ENCODE results near the gene DEDD2. TPM values are rescaled to one million over a fixed set of nuclear protein-coding genes. Genes with fewer than 3 reads are reported as not detected.

Gene DEDD2
- total RNA-seq, 1 donor from 2014 or later = 23.7 TPM

GRCh38 chr19:42154471-42155323, 62.8 kb downstream of the DEDD2 start:
- Mint-ChIP-seq H3K4me3 (no peak overlapping the region), H3K27ac (no peak overlapping the region), H3K36me3 (no peaks in the 10 kb centered on the region), H3K4me1 (ENCODE audit: unreplicated experiment) (peaks cover 18% of the 10 kb centered on the region), H3K9me3 (no peaks in the 10 kb centered on the region), H3K27me3 (peaks cover 62% of the 10 kb centered on the region)
- no peak for DNase-seq (ENCODE audit: extremely low spot score, unreplicated experiment)
- TF ChIP-seq CTCF (conservative IDR thresholded peaks at IDR 0.05) = no peak

GRCh38 chr19:42153672-42154433, 63.6 kb downstream of the DEDD2 start:
- no peak for DNase-seq (ENCODE audit: extremely low spot score, unreplicated experiment)
- H3K27me3 Mint-ChIP-seq = peaks cover 64% of the 10 kb centered on the region
- H3K4me1 Mint-ChIP-seq (ENCODE audit: unreplicated experiment) = peaks cover 24% of the 10 kb centered on the region
- H3K9me3 Mint-ChIP-seq = no peaks in the 10 kb centered on the region
- no peak for TF ChIP-seq CTCF (conservative IDR thresholded peaks at IDR 0.05)
- no peaks in the 10 kb centered on the region for H3K36me3 Mint-ChIP-seq
- no peak overlapping the region for H3K4me3 Mint-ChIP-seq
- H3K27ac Mint-ChIP-seq = no peak overlapping the region

- DNase-seq (ENCODE audit: extremely low spot score, unreplicated experiment) = no peak
- Mint-ChIP-seq H3K27me3 (peaks cover 63% of the 10 kb centered on the region), H3K36me3 (no peaks in the 10 kb centered on the region), H3K4me3 (no peak overlapping the region), H3K27ac (no peak overlapping the region), H3K4me1 (ENCODE audit: unreplicated experiment) (peaks cover 24% of the 10 kb centered on the region), H3K9me3 (no peaks in the 10 kb centered on the region)
- TF ChIP-seq CTCF (conservative IDR thresholded peaks at IDR 0.05) = no peak
These were observed 64.4 kb downstream of the DEDD2 start for GRCh38 chr19:42152910-42153671.

GRCh38 chr19:42151782-42152684, 65.4 kb downstream of the DEDD2 start:
- Mint-ChIP-seq H3K27ac (no peak overlapping the region), H3K4me3 (no peak overlapping the region), H3K27me3 (peaks cover 68% of the 10 kb centered on the region), H3K4me1 (ENCODE audit: unreplicated experiment) (peaks cover 24% of the 10 kb centered on the region), H3K9me3 (no peaks in the 10 kb centered on the region), H3K36me3 (no peaks in the 10 kb centered on the region)
- no peak for TF ChIP-seq CTCF (conservative IDR thresholded peaks at IDR 0.05)
- no peak for DNase-seq (ENCODE audit: extremely low spot score, unreplicated experiment)
